GM19099 (cell line): ENCODE results near the gene PRMT9.

ENCODE experiments used
- POLR2A ChIP-seq: IDR thresholded peaks from 3 replicates; pipeline ENCODE4 v1.6.1; 2011; ENCODE audit warnings: low read depth; ENCODE audit not compliant: insufficient read length; ENCODE audit errors: extremely low read depth

Gene PRMT9

GRCh38 chr4:147693218-147693617, 9.3 kb upstream of the PRMT9 start:
- TF ChIP-seq POLR2A = no peak

GRCh38 chr4:147691820-147692219, 7.9 kb upstream of the PRMT9 start:
- no peak for TF ChIP-seq POLR2A

GRCh38 chr4:147689067-147689466, 5.1 kb upstream of the PRMT9 start:
- TF ChIP-seq POLR2A = no peak

DNA sequence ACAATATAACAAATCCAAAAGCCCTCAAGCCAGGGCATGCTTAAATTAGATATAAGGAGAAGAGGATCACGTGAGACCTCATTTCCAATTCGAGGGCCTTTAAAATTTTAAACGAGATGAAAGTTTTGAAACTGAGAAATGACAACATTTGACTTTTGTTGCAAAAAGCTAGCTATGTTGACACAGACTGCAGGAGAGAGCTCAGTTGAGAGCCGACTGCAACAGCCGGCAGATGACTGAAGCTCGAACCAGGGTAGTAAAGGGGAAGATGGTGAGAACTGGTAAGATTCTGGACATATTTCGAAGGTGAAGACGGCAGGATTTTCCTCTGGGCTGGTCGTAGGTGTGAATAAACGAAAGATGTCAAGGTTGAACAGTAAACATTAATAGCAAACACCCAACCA, 773 bp downstream of the PRMT9 start:
- TF ChIP-seq POLR2A = no peak

DNA sequence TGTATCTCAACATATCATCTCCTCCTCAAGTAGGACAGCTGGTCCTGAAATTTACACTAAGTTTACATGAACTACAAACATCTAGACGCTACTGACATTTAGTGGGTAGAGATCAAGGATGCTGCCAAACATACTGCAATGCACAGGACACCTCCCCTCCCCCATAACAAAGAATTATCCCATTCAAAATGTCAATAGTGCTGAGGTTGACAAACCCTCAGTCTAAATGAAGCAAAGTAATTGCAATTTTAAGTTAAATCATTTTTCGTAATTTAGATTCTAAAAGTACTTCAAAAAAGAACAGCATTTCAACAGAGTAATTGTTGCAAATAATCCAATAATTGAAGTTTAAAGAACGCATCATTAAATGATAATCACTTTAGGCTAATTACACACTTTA, 1.2 kb downstream of the PRMT9 start:
- TF ChIP-seq POLR2A = no peak

- no peak for TF ChIP-seq POLR2A
Measured at GRCh38 chr4:147678796-147679549, 5.0 kb downstream of the PRMT9 start.

GRCh38 chr4:147678106-147678505, 5.9 kb downstream of the PRMT9 start:
- no peak for TF ChIP-seq POLR2A

- TF ChIP-seq POLR2A = no peak
Measured at GRCh38 chr4:147674496-147674895, 9.5 kb downstream of the PRMT9 start.

DNA sequence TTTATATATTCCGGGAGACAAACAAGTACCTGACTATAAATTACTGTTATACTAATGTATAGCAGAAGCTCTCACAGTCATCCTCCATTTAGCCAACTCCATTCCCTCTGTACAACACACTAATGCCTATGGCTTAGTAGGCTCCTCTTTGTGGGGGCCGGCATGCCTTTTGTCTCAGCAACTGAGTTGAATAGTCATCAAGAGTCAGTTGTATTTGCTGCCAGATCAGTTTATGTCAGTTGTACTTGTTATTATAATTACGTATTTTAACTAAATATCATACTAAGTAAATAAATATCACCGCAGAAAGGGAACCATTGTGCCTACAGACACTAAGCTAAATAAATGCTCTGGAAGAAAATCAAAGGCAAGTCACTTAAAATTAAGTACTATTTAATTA, 9.9 kb downstream of the PRMT9 start:
- no peak for TF ChIP-seq POLR2A

GRCh38 chr4:147658501-147658900, 25.5 kb downstream of the PRMT9 start:
- TF ChIP-seq POLR2A = no peak

- no peak for TF ChIP-seq POLR2A
Measured at GRCh38 chr4:147655639-147656038, 28.3 kb downstream of the PRMT9 start.

DNA sequence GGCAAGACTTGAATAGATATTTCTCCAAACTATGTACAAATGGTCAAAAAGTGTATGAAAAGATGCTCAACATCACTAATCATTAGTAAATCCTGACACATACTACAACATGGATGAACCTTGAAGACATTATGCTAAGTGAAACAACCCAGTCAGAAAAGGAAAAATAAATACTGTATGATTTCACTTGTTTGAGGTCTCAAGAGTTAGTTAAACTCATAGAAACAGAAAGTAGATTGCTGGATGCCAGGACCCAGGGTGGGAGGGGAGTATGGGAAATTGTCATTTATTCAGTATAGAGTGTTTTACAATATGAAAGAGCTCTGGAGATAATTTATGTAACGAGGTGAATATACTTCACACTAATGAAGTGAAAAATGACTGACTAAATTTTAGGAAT, 32.4 kb downstream of the PRMT9 start:
- no peak for TF ChIP-seq POLR2A

GRCh38 chr4:147648656-147649055, 35.3 kb downstream of the PRMT9 start:
- TF ChIP-seq POLR2A = no peak

DNA sequence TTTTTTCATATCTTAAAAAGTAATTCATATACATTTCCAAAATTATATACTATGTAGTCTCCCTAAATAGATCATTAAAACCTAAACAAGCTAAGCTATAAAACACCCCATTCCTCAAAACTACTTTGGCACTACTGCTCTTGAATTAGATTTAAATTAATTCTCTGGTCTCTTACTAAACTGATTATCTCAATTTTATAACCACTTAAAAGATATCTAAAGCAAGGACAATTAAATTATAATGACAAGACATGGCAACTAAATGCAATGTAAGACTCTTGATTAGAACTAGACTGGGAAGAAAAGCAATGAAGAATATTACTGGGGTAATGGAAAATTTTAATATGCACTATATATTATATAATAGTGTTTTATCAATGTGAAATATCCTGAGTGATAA, 38.9 kb downstream of the PRMT9 start:
- no peak for TF ChIP-seq POLR2A

GRCh38 chr4:147644471-147644870, 39.5 kb downstream of the PRMT9 start:
- no peak for TF ChIP-seq POLR2A

DNA sequence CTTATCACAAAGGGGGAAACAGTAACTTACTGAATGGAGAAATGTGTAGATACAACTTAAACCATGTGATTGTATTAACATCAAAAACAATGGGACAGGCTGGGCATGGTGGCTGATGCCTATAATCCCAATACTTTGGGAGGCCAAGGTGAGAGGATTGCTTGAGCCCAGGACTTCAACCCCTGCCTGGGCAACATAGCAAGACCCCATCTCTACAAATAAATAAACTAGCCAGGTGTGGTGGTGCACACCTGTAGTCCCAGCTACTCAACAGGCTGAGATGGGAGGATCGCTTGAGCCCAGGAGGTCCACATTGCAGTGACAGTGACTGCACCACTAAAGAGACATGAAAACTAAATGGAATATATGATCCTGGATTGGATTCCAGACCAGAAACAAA, 40.3 kb downstream of the PRMT9 start:
- no peak for TF ChIP-seq POLR2A

- no peak for TF ChIP-seq POLR2A
Measured at GRCh38 chr4:147640331-147640730, 43.6 kb downstream of the PRMT9 start.

- TF ChIP-seq POLR2A = no peak
Measured at GRCh38 chr4:147639388-147639787, 44.6 kb downstream of the PRMT9 start.

- TF ChIP-seq POLR2A = no peak
Measured at GRCh38 chr4:147638942-147639341, 45.0 kb downstream of the PRMT9 start.
